ENCODE measurements around the gene QDPR.
"Not testable (repeated sequence)": the region's sequence is repeated elsewhere in the genome, so short reads cannot be mapped to it uniquely, and the experiment has no call there.

The QDPR gene

GRCh38 chr4:17544831-17545234 lies 32.9 kb upstream of the QDPR start:
- no peak overlapping the region for H3K27ac Mint-ChIP-seq
- H3K4me1 Mint-ChIP-seq: peaks cover 4% of the 10 kb centered on the region
- no peak overlapping the region for H3K4me3 Mint-ChIP-seq
- H3K9me3 Mint-ChIP-seq: no peaks in the 10 kb centered on the region
- CTCF ChIA-PET: interaction anchor here (1.9 kb wide), 1 partner anchor 263 kb away, joined by 6 read pairs; no protein-coding TSS in a partner anchor
- H3K27me3 Mint-ChIP-seq: peaks cover 13% of the 10 kb centered on the region
- no peak for DNase-seq
- no peaks in the 10 kb centered on the region for H3K36me3 Mint-ChIP-seq

GRCh38 chr4:17544205-17544604 lies 32.3 kb upstream of the QDPR start:
- H3K36me3 Mint-ChIP-seq: no peaks in the 10 kb centered on the region
- CTCF ChIA-PET: interaction anchor here (1.9 kb wide), 1 partner anchor 264 kb away, joined by 6 read pairs; no protein-coding TSS in a partner anchor
- no peak for DNase-seq
- no peak overlapping the region for H3K27ac Mint-ChIP-seq
- H3K4me3 Mint-ChIP-seq: no peak overlapping the region
- H3K9me3 Mint-ChIP-seq: no peaks in the 10 kb centered on the region
- H3K27me3 Mint-ChIP-seq: peaks cover 13% of the 10 kb centered on the region
- H3K4me1 Mint-ChIP-seq: peaks cover 4% of the 10 kb centered on the region

- H3K36me3 Mint-ChIP-seq, DNase-seq, H3K4me3 Mint-ChIP-seq, H3K4me1 Mint-ChIP-seq, H3K27ac Mint-ChIP-seq, H3K9me3 Mint-ChIP-seq, CTCF ChIA-PET: not testable (repeated sequence)
- peaks cover 23% of the 10 kb centered on the region for H3K27me3 Mint-ChIP-seq
These were observed 25.2 kb upstream of the QDPR start for GRCh38 chr4:17537060-17537459.

GRCh38 chr4:17535906-17536305 lies 24.0 kb upstream of the QDPR start:
- CTCF ChIA-PET: no interaction called here
- Mint-ChIP-seq H3K4me3 (no peak overlapping the region), H3K36me3 (no peaks in the 10 kb centered on the region), H3K9me3 (no peaks in the 10 kb centered on the region), H3K27ac (no peak overlapping the region), H3K4me1 (peaks cover 2% of the 10 kb centered on the region), H3K27me3 (peaks cover 31% of the 10 kb centered on the region)
- no peak for DNase-seq

- no peak overlapping the region for H3K27ac Mint-ChIP-seq
- CTCF ChIA-PET: no interaction called here
- H3K9me3 Mint-ChIP-seq: no peaks in the 10 kb centered on the region
- peaks cover 2% of the 10 kb centered on the region for H3K4me1 Mint-ChIP-seq
- no peak overlapping the region for H3K4me3 Mint-ChIP-seq
- DNase-seq: no peak
- H3K27me3 Mint-ChIP-seq: peaks cover 32% of the 10 kb centered on the region
- H3K36me3 Mint-ChIP-seq: no peaks in the 10 kb centered on the region
These were observed 23.4 kb upstream of the QDPR start for GRCh38 chr4:17535242-17535641.

- Mint-ChIP-seq H3K4me3 (no peak overlapping the region), H3K27me3 (peaks cover 29% of the 10 kb centered on the region), H3K4me1 (peaks cover 2% of the 10 kb centered on the region), H3K9me3 (no peaks in the 10 kb centered on the region), H3K36me3 (no peaks in the 10 kb centered on the region), H3K27ac (no peak overlapping the region)
- DNase-seq: no peak
- CTCF ChIA-PET: no interaction called here
These were observed 22.8 kb upstream of the QDPR start for GRCh38 chr4:17534705-17535104.

- CTCF ChIA-PET: no interaction called here
- H3K9me3 Mint-ChIP-seq: no peaks in the 10 kb centered on the region
- peaks cover 2% of the 10 kb centered on the region for H3K4me1 Mint-ChIP-seq
- no peak overlapping the region for H3K27ac Mint-ChIP-seq
- no peak for DNase-seq
- no peak overlapping the region for H3K4me3 Mint-ChIP-seq
- H3K36me3 Mint-ChIP-seq: no peaks in the 10 kb centered on the region
- H3K27me3 Mint-ChIP-seq: peaks cover 38% of the 10 kb centered on the region
These were observed 19.8 kb upstream of the QDPR start for GRCh38 chr4:17531538-17532285.

GRCh38 chr4:17528551-17529165 lies 16.8 kb upstream of the QDPR start:
- H3K36me3 Mint-ChIP-seq: no peaks in the 10 kb centered on the region
- no peak for DNase-seq
- no peaks in the 10 kb centered on the region for H3K9me3 Mint-ChIP-seq
- CTCF ChIA-PET: no interaction called here
- H3K4me3 Mint-ChIP-seq: no peak overlapping the region
- no peaks in the 10 kb centered on the region for H3K4me1 Mint-ChIP-seq
- H3K27me3 Mint-ChIP-seq: peaks cover 44% of the 10 kb centered on the region
- no peak overlapping the region for H3K27ac Mint-ChIP-seq

- no peak for DNase-seq
- no peaks in the 10 kb centered on the region for H3K36me3 Mint-ChIP-seq
- no peak overlapping the region for H3K4me3 Mint-ChIP-seq
- peaks cover 48% of the 10 kb centered on the region for H3K27me3 Mint-ChIP-seq
- CTCF ChIA-PET: no interaction called here
- no peaks in the 10 kb centered on the region for H3K4me1 Mint-ChIP-seq
- no peaks in the 10 kb centered on the region for H3K9me3 Mint-ChIP-seq
- H3K27ac Mint-ChIP-seq: no peak overlapping the region
These were observed 15.0 kb upstream of the QDPR start for GRCh38 chr4:17526695-17527477.

- CTCF ChIA-PET: no interaction called here
- H3K27ac Mint-ChIP-seq: no peak overlapping the region
These were observed 11.8 kb upstream of the QDPR start for GRCh38 chr4:17523662-17524061.

GRCh38 chr4:17521595-17521994 lies 9.7 kb upstream of the QDPR start:
- Mint-ChIP-seq H3K36me3 (no peaks in the 10 kb centered on the region), H3K4me1 (no peaks in the 10 kb centered on the region), H3K27me3 (peaks cover 37% of the 10 kb centered on the region), H3K4me3 (no peak overlapping the region), H3K27ac (no peak overlapping the region), H3K9me3 (no peaks in the 10 kb centered on the region)
- CTCF ChIA-PET: interaction anchor here (0.6 kb wide), 1 partner anchor 61 kb away, joined by 3 read pairs; no protein-coding TSS in a partner anchor
- no peak for DNase-seq

More at GRCh38 chr4:17523662-17524061, 11.8 kb upstream of the QDPR start:
- no peak for DNase-seq
- Mint-ChIP-seq H3K27me3 (peaks cover 28% of the 10 kb centered on the region), H3K4me3 (no peak overlapping the region), H3K9me3 (no peaks in the 10 kb centered on the region), H3K4me1 (no peaks in the 10 kb centered on the region), H3K36me3 (no peaks in the 10 kb centered on the region)

GRCh38 chr4:17517664-17518063 lies 5.8 kb upstream of the QDPR start:
- Mint-ChIP-seq H3K9me3 (no peaks in the 10 kb centered on the region), H3K36me3 (no peaks in the 10 kb centered on the region), H3K27me3 (peaks cover 29% of the 10 kb centered on the region), H3K27ac (no peak overlapping the region), H3K4me3 (no peak overlapping the region), H3K4me1 (peaks cover 3% of the 10 kb centered on the region)
- DNase-seq: no peak
- CTCF ChIA-PET: no interaction called here

GRCh38 chr4:17516980-17517379 lies 5.1 kb upstream of the QDPR start:
- Mint-ChIP-seq H3K27me3 (peaks cover 29% of the 10 kb centered on the region), H3K4me3 (no peak overlapping the region), H3K4me1 (peaks cover 8% of the 10 kb centered on the region), H3K9me3 (no peaks in the 10 kb centered on the region), H3K27ac (no peak overlapping the region), H3K36me3 (no peaks in the 10 kb centered on the region)
- CTCF ChIA-PET: no interaction called here
- DNase-seq: no peak

- H3K9me3 Mint-ChIP-seq: no peaks in the 10 kb centered on the region
- DNase-seq: no peak
- no peak overlapping the region for H3K27ac Mint-ChIP-seq
- no peak overlapping the region for H3K4me3 Mint-ChIP-seq
- H3K27me3 Mint-ChIP-seq: peaks cover 29% of the 10 kb centered on the region
- peaks cover 4% of the 10 kb centered on the region for H3K36me3 Mint-ChIP-seq
- H3K4me1 Mint-ChIP-seq: peaks cover 16% of the 10 kb centered on the region
- CTCF ChIA-PET: no interaction called here
These were observed 3.8 kb upstream of the QDPR start for GRCh38 chr4:17515445-17516407.
